A204.1 (cell line): ENCODE data around the gene SLC35A5.

Experiments
- FAIRE-seq: peaks from 2 replicates; lab custom pipeline; 2012; peaks lifted over from hg19 to GRCh38; lab: Jason Lieb, UNC

SLC35A5 gene

GRCh38 chr3:112627419-112627818 is 65.6 kb downstream of the SLC35A5 start:
- FAIRE-seq, result no peak

GRCh38 chr3:112627919-112628466 is 66.1 kb downstream of the SLC35A5 start:
- FAIRE-seq, result no peak

GRCh38 chr3:112629425-112629824 is 67.6 kb downstream of the SLC35A5 start:
- FAIRE-seq, result no peak

- FAIRE-seq, result no peak
These were observed 69.4 kb downstream of the SLC35A5 start for GRCh38 chr3:112631257-112631656.

GRCh38 chr3:112632596-112632995 is 70.8 kb downstream of the SLC35A5 start:
- FAIRE-seq, result no peak

GRCh38 chr3:112633191-112633590 is 71.3 kb downstream of the SLC35A5 start:
- no peak for FAIRE-seq

- FAIRE-seq, result no peak
These were observed 71.9 kb downstream of the SLC35A5 start for GRCh38 chr3:112633757-112634156.

GRCh38 chr3:112634786-112635541 is 73.1 kb downstream of the SLC35A5 start:
- no peak for FAIRE-seq
